OCI-M1 (cell line): ENCODE measurements around the gene SLC2A14.
"Not testable (repeated sequence)": the region's sequence is repeated elsewhere in the genome, so short reads cannot be mapped to it uniquely, and the experiment has no call there.

Source experiments
- DNase-seq: peaks from one replicate; lab custom pipeline; 2025; lab: John Stamatoyannopoulos, UW

SLC2A14 gene

GRCh38 chr12:7872566-7873319 is at the start of gene SLC2A14:
Gene SLC2A14, minus strand, starts transcription at chr12:7872915. Its CDS starts 3,035 bp downstream, at chr12:7869880.
- DNase-seq = peak; percentile 84

GRCh38 chr12:7921181-7921580 is 48.5 kb upstream of the SLC2A14 start:
- not testable (repeated sequence) for DNase-seq

GRCh38 chr12:7918268-7918590 is 45.5 kb upstream of the SLC2A14 start:
- DNase-seq = not testable (repeated sequence)

GRCh38 chr12:7917392-7918267 is 44.9 kb upstream of the SLC2A14 start:
- DNase-seq = no peak

- no peak for DNase-seq
Measured at GRCh38 chr12:7916936-7917335, 44.2 kb upstream of the SLC2A14 start.

GRCh38 chr12:7915661-7916403 is 43.1 kb upstream of the SLC2A14 start:
- DNase-seq = no peak

GRCh38 chr12:7910106-7910505 is 37.4 kb upstream of the SLC2A14 start:
- not testable (repeated sequence) for DNase-seq

GRCh38 chr12:7907009-7907408 is 34.3 kb upstream of the SLC2A14 start:
- peak; percentile 93 for DNase-seq

- DNase-seq = not testable (repeated sequence)
Measured at GRCh38 chr12:7906303-7906702, 33.6 kb upstream of the SLC2A14 start.

GRCh38 chr12:7905600-7906125 is 32.9 kb upstream of the SLC2A14 start:
- DNase-seq = not testable (repeated sequence)

GRCh38 chr12:7905071-7905470 is 32.4 kb upstream of the SLC2A14 start:
- DNase-seq = peak; percentile 32

- DNase-seq = not testable (repeated sequence)
Measured at GRCh38 chr12:7902416-7902815, 29.7 kb upstream of the SLC2A14 start.

GRCh38 chr12:7899755-7900154 is 27.0 kb upstream of the SLC2A14 start:
- no peak for DNase-seq

- DNase-seq = not testable (repeated sequence)
Measured at GRCh38 chr12:7896726-7897125, 24.0 kb upstream of the SLC2A14 start.

GRCh38 chr12:7892186-7892980 is 19.7 kb upstream of the SLC2A14 start:
- DNase-seq = no peak

GRCh38 chr12:7884689-7885088 is 12.0 kb upstream of the SLC2A14 start:
- DNase-seq = peak; percentile 65

- not testable (repeated sequence) for DNase-seq
Measured at GRCh38 chr12:7881736-7882120, 9.0 kb upstream of the SLC2A14 start.

- DNase-seq = not testable (repeated sequence)
Measured at GRCh38 chr12:7880952-7881735, 8.4 kb upstream of the SLC2A14 start.

GRCh38 chr12:7879246-7879645 is 6.5 kb upstream of the SLC2A14 start:
- DNase-seq = no peak

GRCh38 chr12:7877420-7877819 is 4.7 kb upstream of the SLC2A14 start:
- DNase-seq = no peak
